Umbilical cord (tissue), 2 donors: Measurements from ENCODE around the gene HTR1D. TPM values are rescaled to one million over a fixed set of nuclear protein-coding genes. Genes with fewer than 3 reads are reported as not detected.

Experiments used
- DNase-seq: peaks from one replicate; pipeline ENCODE4 v3.0.0-alpha.2; 2015; ENCODE audit warnings: low spot score
- total RNA-seq: library from RNA; depleted of rRNA; stranded (reverse); fragments of >200 nt; gene quantifications from one replicate; pipeline ENCODE4 v1.2.3, GENCODE V29; 2014; ENCODE audit warnings: low replicate concordance; ENCODE audit not compliant: insufficient read depth

HTR1D gene
- total RNA-seq, 1 donor from 2014 or later = 1.4 TPM

GRCh38 chr1:23185381-23185780 is 31.9 kb downstream of the HTR1D start:
- no peak for DNase-seq

- peak; percentile 48 for DNase-seq
Observed at GRCh38 chr1:23184212-23184934, 32.9 kb downstream of the HTR1D start.

GRCh38 chr1:23179862-23180261 is 37.4 kb downstream of the HTR1D start:
- DNase-seq = no peak

- DNase-seq = no peak
Observed at GRCh38 chr1:23178950-23179349, 38.4 kb downstream of the HTR1D start.

- no peak for DNase-seq
Observed at GRCh38 chr1:23178414-23178813, 38.9 kb downstream of the HTR1D start.

GRCh38 chr1:23177438-23178380 is 39.6 kb downstream of the HTR1D start:
- peak; percentile 93 for DNase-seq

GRCh38 chr1:23177031-23177430 is 40.3 kb downstream of the HTR1D start:
- DNase-seq = no peak

- no peak for DNase-seq
Observed at GRCh38 chr1:23174426-23175110, 42.7 kb downstream of the HTR1D start.

GRCh38 chr1:23171181-23171755 is 46.0 kb downstream of the HTR1D start:
- DNase-seq = no peak

- DNase-seq = peak; percentile 68
Observed at GRCh38 chr1:23169727-23170335, 47.5 kb downstream of the HTR1D start.

- peak; percentile 20 for DNase-seq
Observed at GRCh38 chr1:23169195-23169575, 48.1 kb downstream of the HTR1D start.

GRCh38 chr1:23168445-23169194 is 48.7 kb downstream of the HTR1D start, which contains the start of gene LUZP1:
TSS of gene LUZP1 (minus strand) at chr1:23168856.
- DNase-seq = peak; percentile 84

- no peak for DNase-seq
Observed at GRCh38 chr1:23168079-23168444, 49.2 kb downstream of the HTR1D start.

- DNase-seq = peak; percentile 61
Observed at GRCh38 chr1:23167353-23168078, 49.8 kb downstream of the HTR1D start.

GRCh38 chr1:23166854-23167253 is 50.4 kb downstream of the HTR1D start:
- DNase-seq = no peak

GRCh38 chr1:23163395-23163794 is 53.9 kb downstream of the HTR1D start:
- DNase-seq = no peak

- DNase-seq = no peak
Observed at GRCh38 chr1:23159963-23160877, 57.1 kb downstream of the HTR1D start.

- DNase-seq = no peak
Observed at GRCh38 chr1:23156940-23157339, 60.4 kb downstream of the HTR1D start.
